ENCODE measurements around the gene ZNF385A. TPM values are rescaled to one million over a fixed set of nuclear protein-coding genes. Genes with fewer than 3 reads are reported as not detected.

The ZNF385A gene
- total and polyA plus RNA-seq, 9 of the 15 experiments (the other 6 are each of a cell fraction or from before 2014, with no cell fraction given), result 1.0 to 111 (median 7.7) TPM

- TF ChIP-seq FOXP4 (CRISPR knock-in tag; IDR thresholded peaks at IDR 0.05; ENCODE audit: borderline replicate concordance), result no peak
- TF ChIP-seq ZNF436 (CRISPR knock-in tag; IDR thresholded peaks at IDR 0.05), result no peak
- TF ChIP-seq ZNF551 (CRISPR knock-in tag; IDR thresholded peaks at IDR 0.05), result no peak
- 0 out of 2 replicates have a peak, but pooled peaks have one; percentile 14 for TF ChIP-seq SIN3B (IDR thresholded peaks at IDR 0.05; ENCODE audit: low read depth)
- peak; percentile 90 for TF ChIP-seq ARID1B (IDR thresholded peaks at IDR 0.05)
- no peak for TF ChIP-seq ELK3 (CRISPR knock-in tag; IDR thresholded peaks at IDR 0.05)
- no peak for TF ChIP-seq RBM34 (IDR thresholded peaks at IDR 0.05; ENCODE audit: borderline replicate concordance, insufficient read depth, low read length)
- TF ChIP-seq ZFP1 (CRISPR knock-in tag; IDR thresholded peaks at IDR 0.05), result no peak
- TF ChIP-seq CXXC5 (CRISPR knock-in tag; IDR thresholded peaks at IDR 0.05), result peak; percentile 84
- no peak for TF ChIP-seq STAG1 (CRISPR knock-in tag; IDR thresholded peaks at IDR 0.05; ENCODE audit: borderline replicate concordance)
- no peak for TF ChIP-seq ZNF184 (CRISPR knock-in tag; IDR thresholded peaks at IDR 0.05)
- TF ChIP-seq ZNF695 (CRISPR knock-in tag; IDR thresholded peaks at IDR 0.05), result no peak
- TF ChIP-seq BCLAF1 (IDR thresholded peaks at IDR 0.05; ENCODE audit: borderline replicate concordance in 1 of 2, control insufficient read depth in 1 of 2, low read depth in 2 of 2, low read length in 1 of 2), result 0 out of 4 replicates have a peak, but pooled peaks of 1 of the 2 experiments have one; percentile 22
- TF ChIP-seq ZKSCAN8 (CRISPR knock-in tag; IDR thresholded peaks at IDR 0.05), result no peak
- no peak; the same call in 1 of the 2 replicates for TF ChIP-seq STAT6 (CRISPR knock-in tag; IDR thresholded peaks at IDR 0.05)
- peak; percentile 100 for TF ChIP-seq MEIS2 (IDR thresholded peaks at IDR 0.05; ENCODE audit: partially characterized antibody)
- peak; percentile 56 for TF ChIP-seq TAL1 (IDR thresholded peaks at IDR 0.05)
- TF ChIP-seq ZNF707 (CRISPR knock-in tag; conservative IDR thresholded peaks at IDR 0.05), result no peak
These were observed 25.4 kb downstream of the ZNF385A start (continued) for GRCh38 chr12:54358945-54359761.
